ENCODE measurements around the gene DLG2. TPM values are rescaled to one million over a fixed set of nuclear protein-coding genes. Genes with fewer than 3 reads are reported as not detected.

The DLG2 gene
- total RNA-seq, 1 experiment from 2014 or later = 17.5 TPM

DNA sequence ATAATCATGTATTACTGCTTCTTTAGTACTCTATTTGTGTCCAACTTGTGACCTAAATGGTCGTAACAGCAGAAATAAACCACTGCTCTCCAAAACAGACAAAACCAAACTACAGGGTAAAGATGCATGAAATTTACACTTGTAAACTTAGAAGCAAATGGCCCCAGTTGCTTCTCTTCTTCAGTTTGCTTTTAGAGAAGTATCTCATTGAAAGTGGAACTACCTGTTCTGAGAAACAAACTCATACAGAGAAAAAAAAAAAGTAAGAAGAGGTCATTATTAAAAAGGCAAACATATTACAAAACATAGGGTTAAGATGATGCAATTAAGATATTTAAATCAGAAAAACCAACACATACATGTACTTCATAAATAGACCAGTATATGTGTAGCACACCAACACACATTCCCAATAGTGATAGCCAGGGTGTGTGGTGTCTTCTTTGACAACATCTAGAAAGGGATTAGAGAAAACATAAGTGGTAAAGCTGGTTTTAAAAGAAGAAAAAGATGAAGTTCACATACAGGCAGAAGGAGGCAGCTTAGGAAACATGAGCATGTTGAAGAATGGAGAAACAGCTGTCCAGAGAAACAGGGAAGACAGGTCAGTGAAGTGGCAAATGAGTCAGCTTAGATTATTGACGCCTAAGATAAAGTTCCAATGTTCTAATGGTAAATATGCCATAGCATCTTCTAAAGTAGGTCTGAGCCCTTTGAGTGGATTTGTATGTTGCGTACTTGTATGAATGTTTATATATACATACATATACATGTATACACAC, 1496.3 kb downstream of the DLG2 start:
- POLR2A ChIA-PET = no interaction called here
- no peak overlapping the region for H3K4me3 Mint-ChIP-seq
- DNase-seq (ENCODE audit: low spot score) (no peak), ATAC-seq (no peak)
- H3K9me3 Mint-ChIP-seq = no peaks in the 10 kb centered on the region
- TF ChIP-seq, protein P1, sequence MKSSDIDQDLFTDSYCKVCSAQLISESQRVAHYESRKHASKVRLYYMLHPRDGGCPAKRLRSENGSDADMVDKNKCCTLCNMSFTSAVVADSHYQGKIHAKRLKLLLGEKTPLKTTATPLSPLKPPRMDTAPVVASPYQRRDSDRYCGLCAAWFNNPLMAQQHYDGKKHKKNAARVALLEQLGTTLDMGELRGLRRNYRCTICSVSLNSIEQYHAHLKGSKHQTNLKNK (CRISPR knock-in tag; IDR thresholded peaks at IDR 0.05) = no peak
- TF ChIP-seq, protein P2, sequence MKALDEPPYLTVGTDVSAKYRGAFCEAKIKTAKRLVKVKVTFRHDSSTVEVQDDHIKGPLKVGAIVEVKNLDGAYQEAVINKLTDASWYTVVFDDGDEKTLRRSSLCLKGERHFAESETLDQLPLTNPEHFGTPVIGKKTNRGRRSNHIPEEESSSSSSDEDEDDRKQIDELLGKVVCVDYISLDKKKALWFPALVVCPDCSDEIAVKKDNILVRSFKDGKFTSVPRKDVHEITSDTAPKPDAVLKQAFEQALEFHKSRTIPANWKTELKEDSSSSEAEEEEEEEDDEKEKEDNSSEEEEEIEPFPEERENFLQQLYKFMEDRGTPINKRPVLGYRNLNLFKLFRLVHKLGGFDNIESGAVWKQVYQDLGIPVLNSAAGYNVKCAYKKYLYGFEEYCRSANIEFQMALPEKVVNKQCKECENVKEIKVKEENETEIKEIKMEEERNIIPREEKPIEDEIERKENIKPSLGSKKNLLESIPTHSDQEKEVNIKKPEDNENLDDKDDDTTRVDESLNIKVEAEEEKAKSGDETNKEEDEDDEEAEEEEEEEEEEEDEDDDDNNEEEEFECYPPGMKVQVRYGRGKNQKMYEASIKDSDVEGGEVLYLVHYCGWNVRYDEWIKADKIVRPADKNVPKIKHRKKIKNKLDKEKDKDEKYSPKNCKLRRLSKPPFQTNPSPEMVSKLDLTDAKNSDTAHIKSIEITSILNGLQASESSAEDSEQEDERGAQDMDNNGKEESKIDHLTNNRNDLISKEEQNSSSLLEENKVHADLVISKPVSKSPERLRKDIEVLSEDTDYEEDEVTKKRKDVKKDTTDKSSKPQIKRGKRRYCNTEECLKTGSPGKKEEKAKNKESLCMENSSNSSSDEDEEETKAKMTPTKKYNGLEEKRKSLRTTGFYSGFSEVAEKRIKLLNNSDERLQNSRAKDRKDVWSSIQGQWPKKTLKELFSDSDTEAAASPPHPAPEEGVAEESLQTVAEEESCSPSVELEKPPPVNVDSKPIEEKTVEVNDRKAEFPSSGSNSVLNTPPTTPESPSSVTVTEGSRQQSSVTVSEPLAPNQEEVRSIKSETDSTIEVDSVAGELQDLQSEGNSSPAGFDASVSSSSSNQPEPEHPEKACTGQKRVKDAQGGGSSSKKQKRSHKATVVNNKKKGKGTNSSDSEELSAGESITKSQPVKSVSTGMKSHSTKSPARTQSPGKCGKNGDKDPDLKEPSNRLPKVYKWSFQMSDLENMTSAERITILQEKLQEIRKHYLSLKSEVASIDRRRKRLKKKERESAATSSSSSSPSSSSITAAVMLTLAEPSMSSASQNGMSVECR (CRISPR knock-in tag; IDR thresholded peaks at IDR 0.05; ENCODE audit: borderline replicate concordance) = no peak
- TF ChIP-seq ATF1 (CRISPR knock-in tag; IDR thresholded peaks at IDR 0.05) (no peak), ZNF396 (CRISPR knock-in tag; IDR thresholded peaks at IDR 0.05; ENCODE audit: borderline replicate concordance) (no peak), SOX15 (CRISPR knock-in tag; IDR thresholded peaks at IDR 0.05) (no peak), GTF2I (CRISPR knock-in tag; conservative IDR thresholded peaks at IDR 0.05) (no peak), CREB1 (CRISPR knock-in tag; IDR thresholded peaks at IDR 0.05) (no peak), IRF2 (CRISPR knock-in tag; IDR thresholded peaks at IDR 0.05; ENCODE audit: borderline replicate concordance, low read depth) (no peak), HMGA2 (CRISPR knock-in tag; IDR thresholded peaks at IDR 0.05) (no peak), ZNF138 (CRISPR knock-in tag; conservative IDR thresholded peaks at IDR 0.05) (no peak)
- TF ChIP-seq, protein P3, sequence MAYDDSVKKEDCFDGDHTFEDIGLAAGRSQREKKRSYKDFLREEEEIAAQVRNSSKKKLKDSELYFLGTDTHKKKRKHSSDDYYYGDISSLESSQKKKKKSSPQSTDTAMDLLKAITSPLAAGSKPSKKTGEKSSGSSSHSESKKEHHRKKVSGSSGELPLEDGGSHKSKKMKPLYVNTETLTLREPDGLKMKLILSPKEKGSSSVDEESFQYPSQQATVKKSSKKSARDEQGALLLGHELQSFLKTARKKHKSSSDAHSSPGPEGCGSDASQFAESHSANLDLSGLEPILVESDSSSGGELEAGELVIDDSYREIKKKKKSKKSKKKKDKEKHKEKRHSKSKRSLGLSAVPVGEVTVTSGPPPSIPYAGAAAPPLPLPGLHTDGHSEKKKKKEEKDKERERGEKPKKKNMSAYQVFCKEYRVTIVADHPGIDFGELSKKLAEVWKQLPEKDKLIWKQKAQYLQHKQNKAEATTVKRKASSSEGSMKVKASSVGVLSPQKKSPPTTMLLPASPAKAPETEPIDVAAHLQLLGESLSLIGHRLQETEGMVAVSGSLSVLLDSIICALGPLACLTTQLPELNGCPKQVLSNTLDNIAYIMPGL (CRISPR knock-in tag; IDR thresholded peaks at IDR 0.05) = no peak
- TF ChIP-seq, protein P4, sequence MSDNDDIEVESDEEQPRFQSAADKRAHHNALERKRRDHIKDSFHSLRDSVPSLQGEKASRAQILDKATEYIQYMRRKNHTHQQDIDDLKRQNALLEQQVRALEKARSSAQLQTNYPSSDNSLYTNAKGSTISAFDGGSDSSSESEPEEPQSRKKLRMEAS (CRISPR knock-in tag; IDR thresholded peaks at IDR 0.05) = no peak
- TF ChIP-seq, protein P5, sequence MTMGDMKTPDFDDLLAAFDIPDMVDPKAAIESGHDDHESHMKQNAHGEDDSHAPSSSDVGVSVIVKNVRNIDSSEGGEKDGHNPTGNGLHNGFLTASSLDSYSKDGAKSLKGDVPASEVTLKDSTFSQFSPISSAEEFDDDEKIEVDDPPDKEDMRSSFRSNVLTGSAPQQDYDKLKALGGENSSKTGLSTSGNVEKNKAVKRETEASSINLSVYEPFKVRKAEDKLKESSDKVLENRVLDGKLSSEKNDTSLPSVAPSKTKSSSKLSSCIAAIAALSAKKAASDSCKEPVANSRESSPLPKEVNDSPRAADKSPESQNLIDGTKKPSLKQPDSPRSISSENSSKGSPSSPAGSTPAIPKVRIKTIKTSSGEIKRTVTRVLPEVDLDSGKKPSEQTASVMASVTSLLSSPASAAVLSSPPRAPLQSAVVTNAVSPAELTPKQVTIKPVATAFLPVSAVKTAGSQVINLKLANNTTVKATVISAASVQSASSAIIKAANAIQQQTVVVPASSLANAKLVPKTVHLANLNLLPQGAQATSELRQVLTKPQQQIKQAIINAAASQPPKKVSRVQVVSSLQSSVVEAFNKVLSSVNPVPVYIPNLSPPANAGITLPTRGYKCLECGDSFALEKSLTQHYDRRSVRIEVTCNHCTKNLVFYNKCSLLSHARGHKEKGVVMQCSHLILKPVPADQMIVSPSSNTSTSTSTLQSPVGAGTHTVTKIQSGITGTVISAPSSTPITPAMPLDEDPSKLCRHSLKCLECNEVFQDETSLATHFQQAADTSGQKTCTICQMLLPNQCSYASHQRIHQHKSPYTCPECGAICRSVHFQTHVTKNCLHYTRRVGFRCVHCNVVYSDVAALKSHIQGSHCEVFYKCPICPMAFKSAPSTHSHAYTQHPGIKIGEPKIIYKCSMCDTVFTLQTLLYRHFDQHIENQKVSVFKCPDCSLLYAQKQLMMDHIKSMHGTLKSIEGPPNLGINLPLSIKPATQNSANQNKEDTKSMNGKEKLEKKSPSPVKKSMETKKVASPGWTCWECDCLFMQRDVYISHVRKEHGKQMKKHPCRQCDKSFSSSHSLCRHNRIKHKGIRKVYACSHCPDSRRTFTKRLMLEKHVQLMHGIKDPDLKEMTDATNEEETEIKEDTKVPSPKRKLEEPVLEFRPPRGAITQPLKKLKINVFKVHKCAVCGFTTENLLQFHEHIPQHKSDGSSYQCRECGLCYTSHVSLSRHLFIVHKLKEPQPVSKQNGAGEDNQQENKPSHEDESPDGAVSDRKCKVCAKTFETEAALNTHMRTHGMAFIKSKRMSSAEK (CRISPR knock-in tag; IDR thresholded peaks at IDR 0.05; ENCODE audit: borderline replicate concordance) = no peak
- TF ChIP-seq, protein P6, sequence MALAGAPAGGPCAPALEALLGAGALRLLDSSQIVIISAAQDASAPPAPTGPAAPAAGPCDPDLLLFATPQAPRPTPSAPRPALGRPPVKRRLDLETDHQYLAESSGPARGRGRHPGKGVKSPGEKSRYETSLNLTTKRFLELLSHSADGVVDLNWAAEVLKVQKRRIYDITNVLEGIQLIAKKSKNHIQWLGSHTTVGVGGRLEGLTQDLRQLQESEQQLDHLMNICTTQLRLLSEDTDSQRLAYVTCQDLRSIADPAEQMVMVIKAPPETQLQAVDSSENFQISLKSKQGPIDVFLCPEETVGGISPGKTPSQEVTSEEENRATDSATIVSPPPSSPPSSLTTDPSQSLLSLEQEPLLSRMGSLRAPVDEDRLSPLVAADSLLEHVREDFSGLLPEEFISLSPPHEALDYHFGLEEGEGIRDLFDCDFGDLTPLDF (CRISPR knock-in tag; IDR thresholded peaks at IDR 0.05) = no peak
- TF ChIP-seq, protein P7, sequence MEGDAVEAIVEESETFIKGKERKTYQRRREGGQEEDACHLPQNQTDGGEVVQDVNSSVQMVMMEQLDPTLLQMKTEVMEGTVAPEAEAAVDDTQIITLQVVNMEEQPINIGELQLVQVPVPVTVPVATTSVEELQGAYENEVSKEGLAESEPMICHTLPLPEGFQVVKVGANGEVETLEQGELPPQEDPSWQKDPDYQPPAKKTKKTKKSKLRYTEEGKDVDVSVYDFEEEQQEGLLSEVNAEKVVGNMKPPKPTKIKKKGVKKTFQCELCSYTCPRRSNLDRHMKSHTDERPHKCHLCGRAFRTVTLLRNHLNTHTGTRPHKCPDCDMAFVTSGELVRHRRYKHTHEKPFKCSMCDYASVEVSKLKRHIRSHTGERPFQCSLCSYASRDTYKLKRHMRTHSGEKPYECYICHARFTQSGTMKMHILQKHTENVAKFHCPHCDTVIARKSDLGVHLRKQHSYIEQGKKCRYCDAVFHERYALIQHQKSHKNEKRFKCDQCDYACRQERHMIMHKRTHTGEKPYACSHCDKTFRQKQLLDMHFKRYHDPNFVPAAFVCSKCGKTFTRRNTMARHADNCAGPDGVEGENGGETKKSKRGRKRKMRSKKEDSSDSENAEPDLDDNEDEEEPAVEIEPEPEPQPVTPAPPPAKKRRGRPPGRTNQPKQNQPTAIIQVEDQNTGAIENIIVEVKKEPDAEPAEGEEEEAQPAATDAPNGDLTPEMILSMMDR (IDR thresholded peaks at IDR 0.05) = no peak
- TF ChIP-seq, protein P8, sequence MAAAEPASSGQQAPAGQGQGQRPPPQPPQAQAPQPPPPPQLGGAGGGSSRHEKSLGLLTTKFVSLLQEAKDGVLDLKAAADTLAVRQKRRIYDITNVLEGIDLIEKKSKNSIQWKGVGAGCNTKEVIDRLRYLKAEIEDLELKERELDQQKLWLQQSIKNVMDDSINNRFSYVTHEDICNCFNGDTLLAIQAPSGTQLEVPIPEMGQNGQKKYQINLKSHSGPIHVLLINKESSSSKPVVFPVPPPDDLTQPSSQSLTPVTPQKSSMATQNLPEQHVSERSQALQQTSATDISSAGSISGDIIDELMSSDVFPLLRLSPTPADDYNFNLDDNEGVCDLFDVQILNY (CRISPR knock-in tag; IDR thresholded peaks at IDR 0.05) = no peak
- no peak overlapping the region for H3K27ac Mint-ChIP-seq
- H3K4me1 Mint-ChIP-seq = peaks cover 7% of the 10 kb centered on the region; the same call in 1 of the 2 replicates
- CTCF ChIA-PET = no interaction called here
- no peaks in the 10 kb centered on the region for H3K27me3 Mint-ChIP-seq (ENCODE audit: low read depth)
- H3K36me3 Mint-ChIP-seq = no peaks in the 10 kb centered on the region

All from WTC11 (cell line).